Stimulated activated naive CD4-positive, alpha-beta T cell (primary cell): Measurements from ENCODE around the gene PMP22.
"Not testable (repeated sequence)": the region's sequence is repeated elsewhere in the genome, so short reads cannot be mapped to it uniquely, and the experiment has no call there.

Source experiments
- DNase-seq, 6 experiments: peaks; one replicate each; lab custom pipeline; 2025; lab: John Stamatoyannopoulos, UW

Gene PMP22

GRCh38 chr17:15255713-15256454 lies 9.2 kb downstream of the PMP22 start:
- DNase-seq, result no peak

GRCh38 chr17:15250135-15250860 lies 14.8 kb downstream of the PMP22 start:
- DNase-seq, result no peak

GRCh38 chr17:15249487-15249886 lies 15.6 kb downstream of the PMP22 start:
- no peak for DNase-seq

- DNase-seq, result no peak
These were observed 17.1 kb downstream of the PMP22 start for GRCh38 chr17:15247891-15248529.

GRCh38 chr17:15245054-15245453 lies 20.1 kb downstream of the PMP22 start:
- DNase-seq, result no peak

GRCh38 chr17:15240644-15241043 lies 24.5 kb downstream of the PMP22 start:
- DNase-seq, result no peak

GRCh38 chr17:15239491-15239890 lies 25.6 kb downstream of the PMP22 start:
- no peak for DNase-seq

- DNase-seq, result no peak
These were observed 26.3 kb downstream of the PMP22 start for GRCh38 chr17:15238676-15239422.

GRCh38 chr17:15238057-15238456 lies 27.1 kb downstream of the PMP22 start:
- no peak for DNase-seq

- no peak for DNase-seq
These were observed 28.1 kb downstream of the PMP22 start for GRCh38 chr17:15237106-15237425.

GRCh38 chr17:15236281-15237105 lies 28.6 kb downstream of the PMP22 start:
- no peak for DNase-seq

GRCh38 chr17:15233971-15234370 lies 31.2 kb downstream of the PMP22 start:
- DNase-seq, result no peak

- no peak for DNase-seq
These were observed 31.9 kb downstream of the PMP22 start for GRCh38 chr17:15233022-15233805.

GRCh38 chr17:15232517-15232915 lies 32.6 kb downstream of the PMP22 start:
- no peak for DNase-seq

- DNase-seq, result no peak
These were observed 33.1 kb downstream of the PMP22 start for GRCh38 chr17:15231851-15232516.

- DNase-seq, result no peak
These were observed 34.3 kb downstream of the PMP22 start for GRCh38 chr17:15230866-15231265.

GRCh38 chr17:15221827-15222226 lies 43.3 kb downstream of the PMP22 start:
- not testable (repeated sequence) for DNase-seq

- no peak for DNase-seq
These were observed 44.3 kb downstream of the PMP22 start for GRCh38 chr17:15220785-15221184.

GRCh38 chr17:15216481-15216880 lies 48.6 kb downstream of the PMP22 start:
- DNase-seq, result no peak

GRCh38 chr17:15213381-15214087 lies 51.6 kb downstream of the PMP22 start:
- no peak for DNase-seq
